ENCODE data around the gene HDGF. TPM values are rescaled to one million over a fixed set of nuclear protein-coding genes. Genes with fewer than 3 reads are reported as not detected.

HDGF gene
- total and polyA plus RNA-seq, 2 donors (not counting 3 experiments of a cell fraction or from before 2014, with no cell fraction given): 95.1 to 298 TPM

GRCh38 chr1:156728599-156729462 is 22.6 kb downstream of the HDGF start, which contains the start of gene ISG20L2:
Gene ISG20L2 (minus strand): TSS chr1:156728766. CDS start chr1:156727652, 1,114 bp downstream.
- CTCF ChIA-PET: interaction anchor here (0.5 to 5.3 kb wide), 14 partner anchors 12 to 1438 kb away, joined by 3 to 546 read pairs (median 47); partner anchors contain the start of genes HDGF, INSRR, MRPL24 and NES
- H3K27ac ChIP-seq (ENCODE audit: insufficient read depth, low read depth, low read length): peak within 1 kb of the TSS; percentile 83
- dilution Hi-C loops (cut with MboI; ENCODE audit: extremely low pct_ligation_motif_present, low sequenced_read_pairs) (no loop called here), intact Hi-C loops (cut with micrococcal nuclease) (loop anchor here (1.0 kb wide), 4 partner anchors 12 to 38 kb away; partner anchors contain the start of genes HDGF, MRPL24 and PRCC)
- H3K9me3 ChIP-seq (replicated peaks; ENCODE audit: control insufficient read depth, insufficient read depth, low read length): no peaks in the 10 kb centered on the region
- H2AFZ ChIP-seq (ENCODE audit: low read depth, low read length): peak within 1 kb of the TSS; percentile 63
- BruUV-seq (replicated peaks): TSS peak; percentile 66
- DNase-seq (ENCODE audit: low read depth, low spot score) (peak; percentile 96), FAIRE-seq (peak; percentile 96)
- peaks cover 7% of the 10 kb centered on the region for H4K20me1 ChIP-seq (replicated peaks; ENCODE audit: control insufficient read depth, extremely low read depth, insufficient read depth, low read length)
- H3K9me1 ChIP-seq (replicated peaks; ENCODE audit: control insufficient read depth, extremely low read depth, insufficient read depth, low read length): no peaks in the 10 kb centered on the region
- H3K4me2 ChIP-seq (ENCODE audit: insufficient read depth, low read length): peak within 1 kb of the TSS; percentile 89
- no peaks in the 10 kb centered on the region for H3K27me3 ChIP-seq (ENCODE audit: control insufficient read depth in 2 of 2, insufficient read depth in 2 of 2, low read length in 2 of 2)
- POLR2A ChIA-PET: interaction anchor here (0.6 to 1.5 kb wide), 9 partner anchors 12 to 220 kb away, joined by 3 to 15 read pairs (median 3); partner anchors contain the start of genes MRPL24 and PRCC
- H3K4me3 ChIP-seq (replicated peaks in 1 of 3; ENCODE audit: insufficient read depth in 1 of 3, low read depth in 1 of 3, low read length in 3 of 3): peak within 1 kb of the TSS; percentile 56 to 94 (median 79)
- peaks cover 43% of the 10 kb centered on the region for H3K79me2 ChIP-seq (ENCODE audit: control insufficient read depth, insufficient read depth, low read length)
- TF ChIP-seq MYC (IDR thresholded peaks at IDR 0.05; ENCODE audit: low read depth, low read length): peak; percentile 31
- TF ChIP-seq, protein P1, sequence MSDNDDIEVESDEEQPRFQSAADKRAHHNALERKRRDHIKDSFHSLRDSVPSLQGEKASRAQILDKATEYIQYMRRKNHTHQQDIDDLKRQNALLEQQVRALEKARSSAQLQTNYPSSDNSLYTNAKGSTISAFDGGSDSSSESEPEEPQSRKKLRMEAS (IDR thresholded peaks at IDR 0.05; ENCODE audit: insufficient read depth, insufficient read length): peak; percentile 33
- no peak for TF ChIP-seq CTCF (IDR thresholded peaks at IDR 0.05; ENCODE audit: extremely low read depth in 1 of 2, insufficient read depth in 1 of 2, low read depth in 1 of 2, low read length in 2 of 2)
- no peak for TF ChIP-seq FOS (IDR thresholded peaks at IDR 0.05; ENCODE audit: borderline replicate concordance, insufficient read depth, low read length)
- no peak for TF ChIP-seq JUN (IDR thresholded peaks at IDR 0.05; ENCODE audit: borderline replicate concordance, insufficient read depth, insufficient read length, low read depth)
- peak; percentile 75 for TF ChIP-seq POLR2A (IDR thresholded peaks at IDR 0.05; ENCODE audit: low read depth, low read length)
- peak; percentile 38 for TF ChIP-seq POLR2AphosphoS5 (IDR thresholded peaks at IDR 0.05; ENCODE audit: insufficient read depth, low read depth, low read length)
- peaks cover 4 to 8% of the 10 kb centered on the region in 2 experiments for H3K36me3 ChIP-seq (ENCODE audit: control insufficient read depth in 2 of 2, extremely low read depth in 1 of 2, insufficient read depth in 2 of 2, low read length in 2 of 2)
- peaks cover 32% of the 10 kb centered on the region for H3K4me1 ChIP-seq (ENCODE audit: control insufficient read depth, extremely low read depth, insufficient read depth, low read length)
- H3K9ac ChIP-seq (replicated peaks; ENCODE audit: extremely low read depth, insufficient read depth, low read length): peak within 1 kb of the TSS; percentile 80

All from endothelial cell of umbilical vein (primary cell).